UCSD-AML1 (cell line): ENCODE results near the gene CRYGC.

Experiments used
- DNase-seq: peaks from one replicate; lab custom pipeline; 2025; ENCODE audit not compliant: unreplicated experiment; lab: John Stamatoyannopoulos, UW

The CRYGC gene

GRCh38 chr2:208097801-208098200 is 31.8 kb downstream of the CRYGC start:
- no peak for DNase-seq

GRCh38 chr2:208097313-208097712 is 32.3 kb downstream of the CRYGC start:
- no peak for DNase-seq

- DNase-seq = no peak
These were observed 33.5 kb downstream of the CRYGC start for GRCh38 chr2:208096080-208096479.

- no peak for DNase-seq
These were observed 36.5 kb downstream of the CRYGC start for GRCh38 chr2:208093128-208093527.

- no peak for DNase-seq
These were observed 37.4 kb downstream of the CRYGC start for GRCh38 chr2:208092093-208092832.

- DNase-seq = no peak
These were observed 39.2 kb downstream of the CRYGC start for GRCh38 chr2:208090420-208090819.

- DNase-seq = no peak
These were observed 43.6 kb downstream of the CRYGC start for GRCh38 chr2:208086029-208086428.

GRCh38 chr2:208083807-208084206 is 45.8 kb downstream of the CRYGC start:
- DNase-seq = no peak
